ENCODE data around the gene CADPS2.

The CADPS2 gene

DNA sequence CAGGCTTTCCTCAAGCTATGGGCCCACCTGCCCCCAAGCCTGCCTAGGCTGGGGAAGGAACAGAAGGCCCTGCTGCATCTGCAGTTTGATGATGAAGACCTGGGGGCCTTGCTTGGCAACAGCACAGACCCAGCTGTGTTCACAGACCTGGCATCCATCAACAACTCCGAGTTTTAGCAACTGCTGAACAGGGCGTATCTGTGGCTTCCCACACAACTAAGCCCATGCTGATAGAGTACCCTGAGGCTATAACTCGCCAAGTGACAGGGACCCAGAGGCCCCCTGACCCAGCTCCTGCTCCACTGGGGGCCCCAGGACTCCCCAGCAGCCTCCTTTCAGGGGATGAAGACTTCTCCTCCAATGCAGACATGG is 36.3 kb downstream of the CADPS2 start:
- no peak for DNase-seq
- Histone ChIP-seq H3K9me3 (ENCODE audit: severe bottlenecking) (no peaks in the 10 kb centered on the region), H3K27me3 (ENCODE audit: insufficient read depth, low read depth, severe bottlenecking) (no peaks in the 10 kb centered on the region), H3K27ac (no peak overlapping the region), H3K4me3 (ENCODE audit: low read depth, low read length) (no peak overlapping the region), H3K36me3 (no peaks in the 10 kb centered on the region)
- TF ChIP-seq, protein P1, sequence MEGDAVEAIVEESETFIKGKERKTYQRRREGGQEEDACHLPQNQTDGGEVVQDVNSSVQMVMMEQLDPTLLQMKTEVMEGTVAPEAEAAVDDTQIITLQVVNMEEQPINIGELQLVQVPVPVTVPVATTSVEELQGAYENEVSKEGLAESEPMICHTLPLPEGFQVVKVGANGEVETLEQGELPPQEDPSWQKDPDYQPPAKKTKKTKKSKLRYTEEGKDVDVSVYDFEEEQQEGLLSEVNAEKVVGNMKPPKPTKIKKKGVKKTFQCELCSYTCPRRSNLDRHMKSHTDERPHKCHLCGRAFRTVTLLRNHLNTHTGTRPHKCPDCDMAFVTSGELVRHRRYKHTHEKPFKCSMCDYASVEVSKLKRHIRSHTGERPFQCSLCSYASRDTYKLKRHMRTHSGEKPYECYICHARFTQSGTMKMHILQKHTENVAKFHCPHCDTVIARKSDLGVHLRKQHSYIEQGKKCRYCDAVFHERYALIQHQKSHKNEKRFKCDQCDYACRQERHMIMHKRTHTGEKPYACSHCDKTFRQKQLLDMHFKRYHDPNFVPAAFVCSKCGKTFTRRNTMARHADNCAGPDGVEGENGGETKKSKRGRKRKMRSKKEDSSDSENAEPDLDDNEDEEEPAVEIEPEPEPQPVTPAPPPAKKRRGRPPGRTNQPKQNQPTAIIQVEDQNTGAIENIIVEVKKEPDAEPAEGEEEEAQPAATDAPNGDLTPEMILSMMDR (IDR thresholded peaks at IDR 0.05; ENCODE audit: low read depth, low read length), result no peak

DNA sequence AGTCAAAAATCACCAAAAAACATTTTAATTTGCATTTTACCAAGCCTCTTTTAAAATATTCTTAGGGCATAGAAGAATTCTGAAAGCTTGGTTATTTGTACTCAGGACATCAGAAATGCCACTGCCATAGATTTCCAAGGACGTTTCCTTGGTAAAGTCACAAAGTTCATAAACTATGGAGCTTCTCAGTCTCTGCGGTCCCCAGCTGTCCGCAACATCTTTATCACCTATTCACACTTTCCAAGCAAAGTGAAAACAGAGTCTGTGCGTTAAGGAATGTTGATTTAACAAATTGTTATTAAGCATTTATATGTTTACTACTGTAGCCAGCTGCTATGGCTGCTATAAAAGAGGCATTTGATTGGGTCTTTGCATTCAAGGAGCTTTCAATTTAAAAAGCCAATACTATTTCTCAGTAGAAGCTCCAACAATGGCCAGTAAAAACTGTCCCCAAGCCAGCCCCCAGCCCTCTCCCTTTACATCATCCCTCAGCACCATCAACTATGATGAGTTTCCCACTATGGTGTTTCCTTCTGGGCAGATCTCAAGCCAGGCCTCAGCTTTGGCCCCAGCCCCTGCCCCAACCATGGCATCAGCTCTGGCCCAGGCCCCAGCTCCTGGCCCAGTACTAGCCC is 36.8 kb downstream of the CADPS2 start:
- Histone ChIP-seq H3K9me3 (ENCODE audit: severe bottlenecking) (no peaks in the 10 kb centered on the region), H3K27ac (no peak overlapping the region), H3K36me3 (no peaks in the 10 kb centered on the region), H3K27me3 (ENCODE audit: insufficient read depth, low read depth, severe bottlenecking) (no peaks in the 10 kb centered on the region), H3K4me3 (ENCODE audit: low read depth, low read length) (no peak overlapping the region)
- TF ChIP-seq, protein P1 (IDR thresholded peaks at IDR 0.05; ENCODE audit: low read depth, low read length), result no peak
- DNase-seq, result no peak

DNA sequence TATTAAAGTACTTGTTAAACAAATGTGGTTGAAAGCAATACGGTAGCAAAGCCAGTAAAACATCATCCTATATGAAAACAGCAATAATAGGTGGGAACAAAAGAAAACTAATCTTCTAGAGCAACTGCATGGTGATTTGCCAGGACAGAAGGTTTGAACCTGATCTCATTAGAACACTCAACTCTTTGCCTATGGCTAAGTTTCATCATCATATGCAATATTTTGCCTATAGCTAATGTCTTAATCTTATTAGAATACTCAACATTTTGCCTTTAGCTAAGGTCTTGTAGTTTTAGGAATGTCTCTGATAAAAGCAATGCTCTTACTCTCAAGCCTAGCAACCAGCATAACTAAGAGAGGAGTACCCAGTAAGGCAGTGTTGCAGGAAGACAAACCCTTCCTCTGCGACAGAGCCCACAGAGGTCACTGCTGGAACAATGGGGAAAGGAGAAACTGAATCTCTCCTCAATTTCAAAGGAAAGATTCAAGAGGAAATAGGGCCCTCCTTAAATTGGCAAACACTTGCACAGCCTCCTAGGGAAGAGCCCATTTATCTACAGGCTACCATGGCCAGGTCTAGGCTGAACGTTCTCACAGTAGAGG is 38.3 kb downstream of the CADPS2 start:
- no peak overlapping the region for H3K27ac ChIP-seq
- no peaks in the 10 kb centered on the region for H3K27me3 ChIP-seq (ENCODE audit: insufficient read depth, low read depth, severe bottlenecking)
- no peaks in the 10 kb centered on the region for H3K36me3 ChIP-seq
- no peak overlapping the region for H3K4me3 ChIP-seq (ENCODE audit: low read depth, low read length)
- H3K9me3 ChIP-seq (ENCODE audit: severe bottlenecking), result no peaks in the 10 kb centered on the region
- TF ChIP-seq, protein P1 (IDR thresholded peaks at IDR 0.05; ENCODE audit: low read depth, low read length), result no peak
- no peak for DNase-seq

DNA sequence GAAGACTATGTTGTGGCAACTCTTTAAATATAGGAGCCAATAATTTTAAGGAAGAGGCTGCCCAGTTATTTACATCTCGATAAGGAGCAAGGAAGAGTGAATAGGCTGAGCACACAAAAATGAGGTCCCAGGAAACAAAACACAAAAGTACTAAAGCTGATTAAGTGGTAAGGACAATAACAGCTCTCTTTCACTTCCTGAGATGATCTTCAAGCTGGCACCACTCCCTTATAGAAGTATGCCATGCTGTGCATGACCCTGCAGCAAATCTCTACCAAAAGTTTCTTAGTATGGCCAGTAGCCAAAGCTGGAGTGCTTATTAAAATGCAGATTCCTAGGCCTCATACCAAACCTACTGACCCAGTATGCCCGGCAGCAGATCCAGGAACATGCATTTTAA is 39.7 kb downstream of the CADPS2 start:
- TF ChIP-seq, protein P1 (IDR thresholded peaks at IDR 0.05; ENCODE audit: low read depth, low read length), result no peak
- H3K36me3 ChIP-seq, result no peaks in the 10 kb centered on the region
- no peak overlapping the region for H3K27ac ChIP-seq
- no peak for DNase-seq
- H3K4me3 ChIP-seq (ENCODE audit: low read depth, low read length), result no peak overlapping the region
- no peaks in the 10 kb centered on the region for H3K9me3 ChIP-seq (ENCODE audit: severe bottlenecking)
- no peaks in the 10 kb centered on the region for H3K27me3 ChIP-seq (ENCODE audit: insufficient read depth, low read depth, severe bottlenecking)

DNA sequence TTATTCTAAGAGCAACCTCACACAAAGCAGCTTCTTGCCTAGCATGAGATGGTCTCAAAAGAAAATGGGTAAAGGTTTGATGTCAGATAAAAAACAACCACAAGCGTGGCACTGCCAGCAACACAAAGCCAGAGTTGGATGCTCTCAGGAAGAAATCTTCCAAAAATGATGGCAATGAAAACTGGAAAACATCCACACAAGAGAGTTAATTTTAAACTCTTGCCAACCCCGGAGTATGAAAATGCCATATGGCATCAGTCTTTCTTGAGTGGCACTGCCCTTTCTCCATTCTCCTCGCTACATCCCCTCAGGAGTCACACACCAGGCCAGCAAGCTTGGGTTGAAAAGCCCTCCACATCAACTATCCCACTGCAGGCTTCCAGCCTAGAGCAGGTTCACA is 41.0 kb downstream of the CADPS2 start:
- no peaks in the 10 kb centered on the region for H3K9me3 ChIP-seq (ENCODE audit: severe bottlenecking)
- TF ChIP-seq, protein P1 (IDR thresholded peaks at IDR 0.05; ENCODE audit: low read depth, low read length), result no peak
- no peak overlapping the region for H3K4me3 ChIP-seq (ENCODE audit: low read depth, low read length)
- no peaks in the 10 kb centered on the region for H3K27me3 ChIP-seq (ENCODE audit: insufficient read depth, low read depth, severe bottlenecking)
- no peak overlapping the region for H3K27ac ChIP-seq
- no peak for DNase-seq
- no peaks in the 10 kb centered on the region for H3K36me3 ChIP-seq
